PC-3 (cell line): Measurements from ENCODE around the gene SNTG2.

ENCODE experiments used
- CTCF ChIP-seq: fragments of 300-600 bp; sonication (generic); conservative IDR thresholded peaks from 2 replicates; pipeline ENCODE4 v1.5.1; 2017; ENCODE audit warnings: antibody characterized with exemption, low read depth, mild to moderate bottlenecking, low read length
- EZH2 ChIP-seq: fragments of 300-600 bp; sonication (generic); IDR thresholded peaks from one replicate; pipeline ENCODE4 v1.6.1; 2017; ENCODE audit warnings: antibody characterized with exemption, mild to moderate bottlenecking, low read length; ENCODE audit not compliant: unreplicated experiment
- EZH2phosphoT487 ChIP-seq: fragments of 300-600 bp; sonication (generic); IDR thresholded peaks from 2 replicates; pipeline ENCODE4 v1.6.1; 2018; ENCODE audit warnings: mild to moderate bottlenecking, antibody characterized with exemption, low read length, borderline replicate concordance

- no peak for TF ChIP-seq CTCF
- no peak for TF ChIP-seq EZH2
- TF ChIP-seq EZH2phosphoT487, result no peak
Measured at GRCh38 chr2:908568-908967, 42.1 kb upstream of the SNTG2 start.
